H1 (cell line): ENCODE results near the gene SPINK5. TPM values are rescaled to one million over a fixed set of nuclear protein-coding genes. Genes with fewer than 3 reads are reported as not detected.

Source experiments
- EZH2 ChIP-seq: fragments of 200-600 bp; sonication (generic); IDR thresholded peaks from 2 replicates; pipeline ENCODE4 v1.7.1; 2012; ENCODE audit warnings: low read depth, mild to moderate bottlenecking, moderate library complexity, low read length, inconsistent platforms; ENCODE audit not compliant: severe bottlenecking
- HDAC2 ChIP-seq, 2 experiments: fragments of 300-600 bp in 1 of 2; sonication (generic) in 1 of 2; IDR thresholded peaks; 2 replicates each; pipeline ENCODE4 v1.6.1; 2011 to 2012; ENCODE audit warnings: low read depth in 2 of 2, low read length in 2 of 2, mild to moderate bottlenecking in 2 of 2, moderate library complexity in 2 of 2, borderline replicate concordance in 1 of 2, inconsistent platforms in 1 of 2
- KDM4A ChIP-seq: IDR thresholded peaks from one replicate; pipeline ENCODE4 v1.7.1; 2012; ENCODE audit warnings: low read depth, mild to moderate bottlenecking, moderate library complexity, low read length, inconsistent platforms; ENCODE audit not compliant: severe bottlenecking
- TBP ChIP-seq: IDR thresholded peaks from 2 replicates; pipeline ENCODE4 v1.6.1; 2011; ENCODE audit warnings: low read depth, low read length, improper control_type of control experiment
- polyA plus RNA-seq, 7 experiments: library from polyadenylated mRNA; depleted of rRNA in 3 of 7; stranded (reverse) in 5 of 7; unstranded in 2 of 7; fragments of >200 nt in 5 of 7; fragments of 200-250 nt in 2 of 7; gene quantifications; 1 replicate in 5 of 7; 2 replicates in 1 of 7; 4 replicates in 1 of 7; pipeline versions ENCODE4 v1.2.1 to v1.2.3, GENCODE V29; 2011 to 2013; ENCODE audit warnings: missing spikeins in 2 of 7, mixed read lengths in 2 of 7
- total RNA-seq: library from RNA; stranded (reverse); fragmentation: NEBNext Ultra II Directional; extraction: Animal tissue kit (Norgen Biotek cat#: 25700); gene quantifications from 2 replicates; pipeline ENCODE4 v1.2.1, GENCODE V29; 2021

Gene SPINK5
- total and polyA plus RNA-seq, 2 of the 8 experiments (the other 6 are each of a cell fraction or from before 2014, with no cell fraction given): 1.4 to 2.2 TPM

DNA sequence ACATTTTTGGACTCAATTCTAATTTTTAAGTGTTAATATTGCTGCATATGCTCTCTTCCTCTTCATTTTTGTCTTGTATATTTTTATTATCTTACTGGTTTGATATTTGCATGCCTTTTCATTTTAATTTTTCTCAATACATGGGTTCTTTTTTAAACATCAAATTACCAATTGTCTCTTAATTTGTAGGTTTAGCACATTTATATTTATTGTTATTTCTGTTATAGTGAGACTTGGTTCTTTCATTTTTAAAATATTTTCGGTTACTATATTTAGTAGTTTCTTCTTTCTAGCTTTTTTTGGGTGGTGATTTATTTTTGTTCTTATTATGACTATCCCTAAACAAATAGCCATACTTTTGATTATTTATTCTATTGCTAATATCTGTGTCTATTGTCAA is 19.4 kb downstream of the SPINK5 start (continued):
- TF ChIP-seq EZH2 (no peak), HDAC2 (IDR thresholded peaks at IDR 0.05; ENCODE audit: borderline replicate concordance in 1 of 2, low read depth in 2 of 2, low read length in 2 of 2) (no peak), KDM4A (no peak), TBP (no peak)
